Measurements from ENCODE around the gene EMC8. TPM values are rescaled to one million over a fixed set of nuclear protein-coding genes. Genes with fewer than 3 reads are reported as not detected.

EMC8 gene
- polyA plus RNA-seq, 1 donor (not counting 4 experiments of a cell fraction or from before 2014, with no cell fraction given): 38.5 TPM

GRCh38 chr16:85810742-85811115 lies 11.4 kb upstream of the EMC8 start:
- Histone ChIP-seq H4K20me1 (ENCODE audit: control insufficient read depth, extremely low read depth, insufficient read depth, low read length) (no peaks in the 10 kb centered on the region), H3K9me1 (ENCODE audit: control insufficient read depth, extremely low read depth, insufficient read depth, low read length) (no peaks in the 10 kb centered on the region), H3K79me2 (ENCODE audit: control insufficient read depth, insufficient read depth, low read length) (no peaks in the 10 kb centered on the region), H3K4me1 (ENCODE audit: control insufficient read depth, extremely low read depth, insufficient read depth, low read length) (no peaks in the 10 kb centered on the region), H3K27me3 (ENCODE audit: control insufficient read depth, extremely low read depth, insufficient read depth, low read length) (peaks cover 22% of the 10 kb centered on the region), H3K4me2 (ENCODE audit: control insufficient read depth, extremely low read depth, insufficient read depth, low read depth, low read length) (no peak overlapping the region), H3K9ac (ENCODE audit: control insufficient read depth, extremely low read depth, insufficient read depth, low read length) (no peak overlapping the region), H2AFZ (ENCODE audit: control insufficient read depth, low read length) (no peak overlapping the region), H3K9me3 (ENCODE audit: control insufficient read depth, low read depth, low read length) (no peaks in the 10 kb centered on the region), H3K36me3 (ENCODE audit: control insufficient read depth in 2 of 2, extremely low read depth in 1 of 2, insufficient read depth in 2 of 2, low read length in 2 of 2) (peaks cover 3 to 4% of the 10 kb centered on the region in 2 experiments), H3K4me3 (ENCODE audit: control insufficient read depth in 2 of 3, extremely low read depth in 1 of 3, insufficient read depth in 2 of 3, low read depth in 1 of 3, low read length in 3 of 3) (no peak overlapping the region), H3K27ac (ENCODE audit: control insufficient read depth, insufficient read depth, low read length) (no peak overlapping the region)
- dilution Hi-C loops (cut with MboI; ENCODE audit: extremely low pct_ligation_motif_present, low sequenced_read_pairs): no loop called here
- FAIRE-seq (no peak), DNase-seq (ENCODE audit: low read depth, low spot score) (no peak)
- TF ChIP-seq CTCF (optimal IDR thresholded peaks at IDR 0.05 in 1 of 3, IDR thresholded peaks at IDR 0.05 in 1 of 3, conservative IDR thresholded peaks at IDR 0.05 in 1 of 3; ENCODE audit: extremely low read depth in 1 of 3, insufficient read depth in 2 of 3, low read length in 3 of 3) (no peak), EZH2 (IDR thresholded peaks at IDR 0.05; ENCODE audit: low read length) (no peak)

- dilution Hi-C loops (cut with MboI; ENCODE audit: extremely low pct_ligation_motif_present, low sequenced_read_pairs): no loop called here
- Histone ChIP-seq H3K79me2 (ENCODE audit: control insufficient read depth, insufficient read depth, low read length) (no peaks in the 10 kb centered on the region), H3K36me3 (ENCODE audit: control insufficient read depth in 2 of 2, extremely low read depth in 1 of 2, insufficient read depth in 2 of 2, low read length in 2 of 2) (peaks cover 8 to 9% of the 10 kb centered on the region in 2 experiments), H3K4me1 (ENCODE audit: control insufficient read depth, extremely low read depth, insufficient read depth, low read length) (no peaks in the 10 kb centered on the region), H3K9me1 (ENCODE audit: control insufficient read depth, extremely low read depth, insufficient read depth, low read length) (no peaks in the 10 kb centered on the region), H3K4me2 (ENCODE audit: control insufficient read depth, extremely low read depth, insufficient read depth, low read depth, low read length) (no peak overlapping the region), H3K27me3 (ENCODE audit: control insufficient read depth, extremely low read depth, insufficient read depth, low read length) (peaks cover 22% of the 10 kb centered on the region), H3K27ac (ENCODE audit: control insufficient read depth, insufficient read depth, low read length) (no peak overlapping the region), H2AFZ (ENCODE audit: control insufficient read depth, low read length) (no peak overlapping the region), H3K9ac (ENCODE audit: control insufficient read depth, extremely low read depth, insufficient read depth, low read length) (no peak overlapping the region), H4K20me1 (ENCODE audit: control insufficient read depth, extremely low read depth, insufficient read depth, low read length) (no peaks in the 10 kb centered on the region), H3K9me3 (ENCODE audit: control insufficient read depth, low read depth, low read length) (no peaks in the 10 kb centered on the region), H3K4me3 (ENCODE audit: control insufficient read depth in 2 of 3, extremely low read depth in 1 of 3, insufficient read depth in 2 of 3, low read depth in 1 of 3, low read length in 3 of 3) (no peak overlapping the region)
- no peak for TF ChIP-seq EZH2 (IDR thresholded peaks at IDR 0.05; ENCODE audit: low read length)
- no peak for TF ChIP-seq CTCF (optimal IDR thresholded peaks at IDR 0.05 in 1 of 3, IDR thresholded peaks at IDR 0.05 in 1 of 3, conservative IDR thresholded peaks at IDR 0.05 in 1 of 3; ENCODE audit: extremely low read depth in 1 of 3, insufficient read depth in 2 of 3, low read length in 3 of 3)
- no peak for DNase-seq (ENCODE audit: low read depth, low spot score)
- no peak for FAIRE-seq
These were observed 10.9 kb upstream of the EMC8 start for GRCh38 chr16:85810097-85810741.
